GM10248 (cell line): Measurements from ENCODE around the gene GRIK3.

Source experiments
- CTCF ChIA-PET: fragments of 300-600 bp; sonication (Branson Sonifier 250); formaldehyde crosslinking; extraction: SDS; loops from one replicate; lab custom pipeline; 2021; ENCODE audit warnings: antibody characterized with exemption; lab: Yijun Ruan, JAX
- POLR2A ChIA-PET: fragments of 350-650 bp; sonication (Branson Sonifier 250); formaldehyde crosslinking; extraction: SDS; loops from one replicate; lab custom pipeline; 2020; ENCODE audit warnings: antibody characterized with exemption; lab: Yijun Ruan, JAX
- DNase-seq: peaks from one replicate; pipeline ENCODE4 v3.0.0; 2012; ENCODE audit errors: extremely low spot score
- TF ChIP-seq, protein P1 (sequence below): IDR thresholded peaks from 2 replicates; pipeline ENCODE4 v1.5.1; 2012; ENCODE audit warnings: mild to moderate bottlenecking, low read depth; ENCODE audit errors: extremely low read depth, missing control alignments, control extremely low read depth

Gene GRIK3

GRCh38 chr1:36925251-36925650, 109.1 kb downstream of the GRIK3 start:
- POLR2A ChIA-PET = no interaction called here
- TF ChIP-seq, protein P1, sequence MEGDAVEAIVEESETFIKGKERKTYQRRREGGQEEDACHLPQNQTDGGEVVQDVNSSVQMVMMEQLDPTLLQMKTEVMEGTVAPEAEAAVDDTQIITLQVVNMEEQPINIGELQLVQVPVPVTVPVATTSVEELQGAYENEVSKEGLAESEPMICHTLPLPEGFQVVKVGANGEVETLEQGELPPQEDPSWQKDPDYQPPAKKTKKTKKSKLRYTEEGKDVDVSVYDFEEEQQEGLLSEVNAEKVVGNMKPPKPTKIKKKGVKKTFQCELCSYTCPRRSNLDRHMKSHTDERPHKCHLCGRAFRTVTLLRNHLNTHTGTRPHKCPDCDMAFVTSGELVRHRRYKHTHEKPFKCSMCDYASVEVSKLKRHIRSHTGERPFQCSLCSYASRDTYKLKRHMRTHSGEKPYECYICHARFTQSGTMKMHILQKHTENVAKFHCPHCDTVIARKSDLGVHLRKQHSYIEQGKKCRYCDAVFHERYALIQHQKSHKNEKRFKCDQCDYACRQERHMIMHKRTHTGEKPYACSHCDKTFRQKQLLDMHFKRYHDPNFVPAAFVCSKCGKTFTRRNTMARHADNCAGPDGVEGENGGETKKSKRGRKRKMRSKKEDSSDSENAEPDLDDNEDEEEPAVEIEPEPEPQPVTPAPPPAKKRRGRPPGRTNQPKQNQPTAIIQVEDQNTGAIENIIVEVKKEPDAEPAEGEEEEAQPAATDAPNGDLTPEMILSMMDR = no peak
- DNase-seq = no peak
- CTCF ChIA-PET = no interaction called here

GRCh38 chr1:36924282-36924811, 110.0 kb downstream of the GRIK3 start:
- POLR2A ChIA-PET = no interaction called here

GRCh38 chr1:36922593-36923426, 111.5 kb downstream of the GRIK3 start:
- ChIA-PET CTCF (interaction anchor here (1.2 kb wide), 1 partner anchor 11 kb away, joined by 4 read pairs; no protein-coding TSS in a partner anchor), POLR2A (no interaction called here)
- TF ChIP-seq, protein P1 = no peak
- DNase-seq = no peak

More at GRCh38 chr1:36924282-36924811, 110.0 kb downstream of the GRIK3 start:
- CTCF ChIA-PET = interaction anchor here (1.3 kb wide), 1 partner anchor 11 kb away, joined by 4 read pairs; no protein-coding TSS in a partner anchor
- TF ChIP-seq, protein P1 = no peak
- DNase-seq = peak; percentile 56

DNA sequence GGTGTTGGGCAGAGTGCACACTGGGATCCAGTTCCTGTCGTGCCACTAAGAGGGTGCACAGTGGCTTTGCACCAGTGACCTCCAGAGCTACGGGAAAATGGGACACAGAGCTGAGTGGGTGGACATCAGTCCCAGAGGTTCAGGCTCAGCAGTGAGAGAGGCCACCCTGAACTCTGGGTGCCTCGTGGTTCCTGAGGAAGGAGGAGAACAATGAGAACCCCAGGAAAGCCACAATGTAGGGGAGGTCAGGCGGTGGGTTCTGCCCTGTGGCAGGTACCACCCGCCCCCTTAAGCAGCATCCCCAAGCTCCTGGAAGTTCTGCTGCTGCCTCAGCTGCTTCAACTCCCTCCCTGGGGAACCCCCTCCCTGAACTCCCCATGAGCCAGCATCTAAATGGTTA, 112.2 kb downstream of the GRIK3 start:
- TF ChIP-seq, protein P1 = no peak
- POLR2A ChIA-PET = no interaction called here
- no peak for DNase-seq
- CTCF ChIA-PET = interaction anchor here (1.2 kb wide), 1 partner anchor 10 kb away, joined by 4 read pairs; no protein-coding TSS in a partner anchor

- CTCF ChIA-PET = no interaction called here
Observed at GRCh38 chr1:36920801-36921405, 113.4 kb downstream of the GRIK3 start.

DNA sequence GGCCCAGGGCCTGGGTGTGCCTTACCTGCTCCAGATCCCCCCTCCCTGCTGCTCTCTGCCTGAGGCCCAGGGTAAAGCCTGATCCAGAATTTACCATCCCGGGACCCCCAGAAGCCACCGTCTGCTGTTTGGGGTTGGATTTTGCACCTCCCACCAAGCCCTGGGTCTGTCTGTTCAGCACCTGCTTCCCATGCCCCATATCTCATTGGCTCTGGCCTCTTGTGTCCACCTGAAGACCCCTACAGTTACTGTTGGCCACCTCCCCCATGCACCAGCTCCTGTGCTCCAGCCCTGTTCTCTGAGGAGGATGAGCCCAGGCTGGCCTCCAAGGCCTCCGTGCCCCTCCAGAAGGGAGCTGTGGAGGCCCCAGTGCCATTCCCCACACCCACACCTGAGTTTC, 113.9 kb downstream of the GRIK3 start:
- POLR2A ChIA-PET = no interaction called here
- DNase-seq = no peak
- TF ChIP-seq, protein P1 = no peak
- CTCF ChIA-PET = interaction anchor here (1.0 kb wide), 1 partner anchor 56 kb away, joined by 3 read pairs; no protein-coding TSS in a partner anchor

More at GRCh38 chr1:36920801-36921405, 113.4 kb downstream of the GRIK3 start:
- TF ChIP-seq, protein P1 = no peak
- POLR2A ChIA-PET = no interaction called here
- no peak for DNase-seq
